Sciatic nerve (tissue), 2 donors: ENCODE data around the gene STX2. TPM values are rescaled to one million over a fixed set of nuclear protein-coding genes. Genes with fewer than 3 reads are reported as not detected.

ENCODE experiments used
- ATAC-seq: fragments of 200-7000 bp; cut with Tn5 transposase; one replicate; pipeline ENCODE4 v1.9.1; 2020; ENCODE audit warnings: mild to moderate bottlenecking, moderate library complexity
- DNase-seq: peaks from one replicate; pipeline ENCODE4 v3.0.0-alpha.2; 2020; ENCODE audit warnings: low spot score
- intact Hi-C: fragments of 100-400 bp; cut with DNase I; formaldehyde crosslinking; loops from one replicate; pipeline ENCODE4 v1.14.2; 2022
- total RNA-seq: library from RNA; stranded (reverse); fragmentation: NEBNext Ultra II Directional; extraction: Animal tissue kit (Norgen Biotek cat#: 25700); gene quantifications from one replicate; pipeline ENCODE4 v1.2.1, GENCODE V29; 2021
- donor health status: DM: no; HTN: no; CAD: no.
- donor health status: DM: no; HTN: no; CAD: no.

STX2 gene
- total RNA-seq, 1 donor from 2014 or later = 35.0 TPM

DNA sequence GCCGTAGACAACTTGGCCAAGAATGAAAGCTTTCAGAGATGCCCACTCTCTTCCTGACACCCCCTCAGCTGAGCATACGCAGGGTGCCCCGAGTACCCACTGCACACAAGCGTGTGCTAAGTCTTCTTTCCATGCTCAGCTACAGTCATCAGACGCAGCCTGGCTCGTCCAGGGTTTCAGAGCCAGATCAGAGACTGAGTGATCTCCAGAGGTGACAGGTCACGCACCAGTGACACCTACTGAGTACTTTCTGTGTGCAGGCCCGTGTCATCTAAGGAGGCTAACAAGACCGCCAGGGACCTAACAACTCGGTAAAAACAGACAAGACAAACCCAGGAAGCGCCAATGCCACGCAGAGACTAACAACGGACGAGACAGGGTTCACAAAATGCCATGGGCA lies 25.1 kb downstream of the STX2 start:
- no peak for DNase-seq
- ATAC-seq = no peak
- intact Hi-C loops = no loop called here

DNA sequence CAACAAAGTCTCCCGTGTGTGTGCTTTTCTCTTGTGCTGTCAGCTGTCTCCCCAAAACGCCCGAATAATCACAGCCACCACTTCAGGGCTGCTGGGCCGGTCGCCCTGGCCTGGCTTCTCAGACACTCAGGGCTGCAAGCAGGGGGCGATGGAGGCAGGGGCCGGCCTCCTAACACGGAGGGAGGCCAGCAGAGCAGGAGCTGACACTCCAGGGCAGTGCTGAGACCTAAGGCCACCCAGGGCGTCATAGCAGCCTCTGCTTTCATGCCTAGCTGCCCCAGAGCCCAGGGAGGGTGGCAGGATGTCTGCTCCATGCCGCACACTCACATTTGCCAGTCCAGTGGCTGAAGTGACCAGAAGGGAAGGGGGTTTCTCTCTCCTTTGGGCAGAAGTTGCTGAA lies 25.6 kb downstream of the STX2 start:
- ATAC-seq (no peak), DNase-seq (no peak)
- intact Hi-C loops = no loop called here

DNA sequence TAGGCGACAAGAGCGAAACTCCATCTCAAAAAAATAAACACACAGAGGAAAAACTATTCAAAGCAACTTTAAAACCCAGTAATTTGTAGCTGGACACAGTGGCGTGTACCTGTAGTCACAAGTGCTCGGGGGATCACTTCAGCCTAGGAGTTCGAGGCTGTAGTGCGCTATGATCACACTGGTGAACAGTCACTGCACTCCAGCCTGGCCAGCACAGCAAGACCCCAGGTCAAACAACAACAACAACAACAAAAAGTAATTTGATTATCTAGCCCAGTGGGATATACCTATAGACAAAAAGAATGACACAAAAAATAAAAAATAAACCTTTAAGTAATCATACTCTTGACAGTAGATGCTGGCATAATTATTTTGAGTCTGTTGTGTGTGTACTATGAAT lies 29.3 kb downstream of the STX2 start:
- intact Hi-C loops = no loop called here
- no peak for DNase-seq
- ATAC-seq = no peak

DNA sequence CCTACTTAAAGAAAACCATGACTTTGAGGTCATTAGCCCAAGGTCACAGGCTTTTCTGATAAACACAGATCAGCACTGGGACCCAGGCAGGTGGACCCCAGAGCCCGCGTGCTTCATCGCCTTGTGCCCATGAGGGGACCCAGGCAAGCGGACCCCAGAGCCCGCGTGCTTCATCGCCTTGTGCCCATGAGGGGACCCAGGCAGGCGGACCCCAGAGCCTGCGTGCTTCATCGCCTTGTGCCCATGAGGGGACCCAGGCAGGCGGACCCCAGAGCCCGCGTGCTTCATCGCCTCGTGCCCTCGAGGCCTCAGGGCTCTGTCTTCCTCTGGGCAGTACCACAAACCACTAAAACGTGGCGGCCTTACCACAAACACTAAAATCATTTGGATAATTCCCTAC lies 31.7 kb downstream of the STX2 start:
- no peak for ATAC-seq
- intact Hi-C loops = no loop called here

GRCh38 chr12:130806574-130806973 lies 32.5 kb downstream of the STX2 start:
- no peak for ATAC-seq
- DNase-seq = no peak
- intact Hi-C loops = no loop called here

More for the DNA sequence above, 31.7 kb downstream of the STX2 start:
- no peak for DNase-seq

- no peak for ATAC-seq
- no peak for DNase-seq
- intact Hi-C loops = no loop called here
These were observed 33.4 kb downstream of the STX2 start for GRCh38 chr12:130805635-130806034.

DNA sequence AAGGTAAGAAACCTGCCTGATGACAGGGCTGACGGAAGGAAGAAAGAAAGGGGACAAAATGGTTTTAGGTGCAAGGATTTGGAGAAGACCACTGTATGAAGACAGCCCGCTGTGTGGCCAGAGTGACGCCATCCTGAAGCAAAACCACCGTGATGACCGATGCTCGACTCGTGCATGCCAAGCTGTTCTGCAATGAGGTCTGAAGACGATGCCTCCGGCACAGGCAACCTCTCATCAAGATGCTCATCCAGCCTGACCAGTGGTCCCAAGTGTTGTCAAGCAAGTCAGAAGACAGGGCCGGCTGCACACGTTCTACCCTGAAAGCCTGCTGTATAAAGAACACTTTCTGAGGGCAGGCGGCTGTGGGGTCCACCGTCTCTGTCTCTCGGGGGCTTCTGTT lies 34.8 kb downstream of the STX2 start:
- intact Hi-C loops = no loop called here
- no peak for ATAC-seq
- DNase-seq = no peak

GRCh38 chr12:130803702-130804101 lies 35.3 kb downstream of the STX2 start:
- ATAC-seq (no peak), DNase-seq (no peak)
- intact Hi-C loops = no loop called here

- DNase-seq (no peak), ATAC-seq (no peak)
- intact Hi-C loops = no loop called here
These were observed 38.7 kb downstream of the STX2 start for GRCh38 chr12:130800312-130800711.

GRCh38 chr12:130799051-130799450 lies 40.0 kb downstream of the STX2 start:
- DNase-seq (no peak), ATAC-seq (no peak)
- intact Hi-C loops = no loop called here

DNA sequence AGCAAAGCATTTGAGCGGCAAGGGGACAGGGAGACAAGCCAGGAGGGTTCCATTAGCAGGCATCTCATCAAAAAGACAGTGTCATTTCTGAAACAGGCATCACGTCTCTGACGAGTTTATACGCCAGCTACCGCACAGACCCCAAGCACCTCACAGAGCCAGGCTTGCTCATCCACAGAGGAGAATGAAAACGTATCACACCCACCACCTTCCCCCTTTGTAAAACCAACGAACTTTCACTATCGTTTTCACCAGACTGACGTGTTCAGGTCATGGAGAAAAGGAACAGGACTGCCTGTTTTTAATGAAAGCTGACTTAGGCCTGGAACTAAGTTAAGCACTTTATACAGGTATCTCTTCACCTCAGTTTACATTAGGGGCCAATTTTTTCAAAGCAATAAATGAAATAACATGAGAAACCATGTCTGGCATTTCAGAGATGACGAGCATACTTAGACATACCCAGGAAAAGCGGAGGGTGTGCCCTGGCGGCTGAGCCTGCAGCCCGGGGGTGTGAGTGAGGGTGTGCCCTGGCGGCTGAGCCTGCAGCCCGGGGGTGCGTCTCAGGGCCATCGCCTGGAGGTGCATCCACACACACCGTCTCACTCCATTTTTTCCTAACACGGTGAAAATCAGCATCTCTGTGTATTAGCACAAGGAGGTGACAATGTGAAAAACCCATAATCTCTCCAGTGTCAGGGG lies 41.9 kb downstream of the STX2 start:
- ATAC-seq = no peak
- intact Hi-C loops = no loop called here

DNA sequence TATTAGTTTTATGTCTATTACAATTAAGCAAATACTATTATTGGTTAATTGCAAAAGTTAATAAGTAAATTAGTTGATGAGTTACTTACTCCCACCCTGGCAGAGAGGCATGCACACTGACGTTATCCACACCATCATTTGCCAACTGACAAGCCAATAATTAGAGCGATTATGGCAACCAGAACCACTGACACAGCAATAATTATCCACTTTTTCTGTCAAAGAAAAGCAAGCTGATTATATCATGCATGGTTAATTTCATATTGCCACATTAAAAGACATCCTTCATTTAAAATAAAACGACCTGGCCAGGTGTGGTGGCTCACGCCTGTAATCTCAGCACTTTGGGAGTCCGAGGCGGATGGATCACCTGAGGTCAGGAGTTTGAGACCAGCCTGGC lies 43.1 kb downstream of the STX2 start:
- ATAC-seq = no peak
- DNase-seq = no peak
- intact Hi-C loops = no loop called here

More for the DNA sequence above, 41.9 kb downstream of the STX2 start:
- no peak for DNase-seq

DNA sequence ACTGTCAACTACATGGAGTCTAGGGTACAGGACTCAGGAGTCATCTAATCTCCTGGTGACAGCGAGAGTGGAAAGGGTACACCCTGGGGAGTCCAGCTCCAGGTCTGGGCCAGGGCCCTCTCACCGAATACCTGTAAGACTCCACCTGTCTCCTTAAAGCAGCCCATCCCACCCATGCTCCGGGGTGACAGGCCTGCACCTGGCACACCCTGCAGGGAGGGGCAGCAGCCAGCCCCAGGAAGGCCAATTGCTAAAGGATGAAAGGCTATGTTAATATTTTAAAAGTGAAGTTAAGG lies 45.5 kb downstream of the STX2 start:
- DNase-seq = no peak
- intact Hi-C loops = no loop called here
- no peak for ATAC-seq

DNA sequence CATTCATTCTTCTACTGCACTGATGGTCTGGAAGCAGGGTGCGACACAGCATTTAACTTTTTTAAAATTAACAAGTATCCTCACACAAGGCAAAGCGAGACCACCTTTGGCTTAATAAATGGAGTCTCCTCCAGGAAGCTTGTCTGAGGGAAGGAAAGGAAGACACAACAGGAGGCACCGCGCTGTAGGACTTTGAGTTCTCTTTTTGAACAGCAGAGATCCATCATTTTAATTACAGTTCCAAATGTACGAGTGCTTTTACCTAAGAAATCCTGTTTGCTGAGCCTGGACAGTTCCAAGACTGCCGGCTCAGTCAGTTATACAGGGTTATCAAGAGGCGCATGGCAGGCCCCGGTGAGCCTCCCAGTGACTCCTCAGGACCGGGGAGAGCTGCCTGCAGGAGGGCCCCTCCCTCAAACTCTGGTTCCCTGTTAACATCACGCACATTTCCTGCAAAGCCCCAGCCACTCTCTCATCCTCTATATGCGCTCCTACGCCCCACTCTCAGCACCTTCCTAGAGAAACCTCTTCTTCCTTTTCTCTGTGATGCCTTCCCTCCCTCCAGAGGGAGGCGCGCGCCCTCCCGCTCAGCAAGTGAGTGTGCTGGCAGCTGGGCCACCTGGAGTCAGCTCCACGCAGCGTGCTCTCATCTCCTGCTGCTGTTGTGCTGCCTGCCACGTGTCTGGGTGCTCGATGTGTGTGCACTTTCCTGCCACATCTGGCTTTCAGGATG lies 46.1 kb downstream of the STX2 start:
- ATAC-seq (no peak), DNase-seq (no peak)
- intact Hi-C loops = no loop called here

DNA sequence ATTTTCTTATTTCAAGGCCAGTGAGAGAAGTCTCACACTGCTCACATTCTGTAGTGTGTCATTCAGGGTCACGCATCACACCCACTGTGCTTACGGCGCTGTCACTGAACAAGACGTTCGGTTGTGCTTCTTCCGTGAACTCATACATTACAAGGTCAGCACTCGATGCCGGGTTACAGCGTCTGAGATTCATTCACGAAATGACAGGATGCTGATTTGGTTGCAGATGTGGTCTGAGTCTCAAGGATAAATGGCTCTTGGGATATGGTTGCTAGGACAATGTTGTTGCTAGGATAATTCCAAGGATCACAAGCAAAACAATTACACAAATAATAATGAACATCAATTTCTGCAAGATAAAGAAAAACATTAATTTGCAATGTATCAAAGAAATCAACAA lies 47.4 kb downstream of the STX2 start:
- intact Hi-C loops = no loop called here
- DNase-seq (no peak), ATAC-seq (no peak)

DNA sequence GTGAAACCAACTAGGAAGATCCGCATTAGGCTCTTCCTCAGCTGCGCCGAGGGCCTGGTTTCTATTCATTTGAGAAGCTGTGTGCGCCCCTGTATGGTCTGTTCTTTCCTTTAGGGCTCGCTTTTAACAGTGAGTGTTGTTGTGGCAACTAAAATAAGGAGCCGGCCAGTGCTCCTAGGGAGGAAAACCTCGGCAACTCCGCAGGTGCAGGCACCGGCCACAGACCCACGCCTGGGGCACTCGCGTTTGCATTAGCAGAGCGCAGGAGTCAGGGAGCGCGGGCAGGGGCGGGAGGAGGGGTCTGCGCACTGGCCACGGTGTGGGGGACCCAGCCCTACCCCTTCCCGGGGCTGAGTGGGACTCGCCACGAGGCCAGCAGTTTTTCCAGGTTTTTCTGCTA lies 50.5 kb downstream of the STX2 start:
- no peak for ATAC-seq
- intact Hi-C loops = no loop called here
- DNase-seq = no peak

- DNase-seq (no peak), ATAC-seq (peak; percentile 26)
- intact Hi-C loops = no loop called here
These were observed 51.3 kb downstream of the STX2 start for GRCh38 chr12:130787445-130788410.

GRCh38 chr12:130787041-130787440 lies 52.0 kb downstream of the STX2 start:
- no peak for ATAC-seq
- intact Hi-C loops = no loop called here

DNA sequence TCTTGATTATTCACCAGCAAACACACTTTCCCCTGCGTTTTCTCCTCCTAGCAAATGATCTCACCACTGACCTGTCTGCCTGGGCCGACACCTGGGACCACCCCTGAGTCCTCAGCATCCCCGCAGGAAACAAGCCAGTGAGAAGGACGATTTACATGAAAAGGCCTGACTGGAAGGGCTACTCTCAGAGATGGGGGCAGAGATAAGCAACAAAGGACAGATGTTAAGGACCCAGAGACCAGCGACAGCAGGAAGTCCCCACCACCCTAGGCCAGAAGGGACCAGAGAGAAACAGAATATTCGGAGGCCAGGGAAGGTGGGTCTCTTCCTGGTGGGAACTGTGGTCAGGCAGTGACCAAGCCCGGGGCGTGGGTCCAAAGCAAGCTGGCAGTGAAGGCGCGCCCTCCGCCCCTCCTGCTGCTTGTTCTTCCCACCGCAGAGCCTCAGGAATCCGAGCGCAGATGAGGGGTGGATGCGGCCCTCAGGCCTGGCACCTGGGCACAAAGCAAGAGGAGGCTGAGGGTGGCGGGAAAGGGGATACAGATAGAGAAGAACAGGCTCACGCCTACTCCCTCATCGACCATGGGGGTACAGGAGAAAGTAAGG lies 55.8 kb downstream of the STX2 start:
- intact Hi-C loops = no loop called here
- DNase-seq = no peak
- ATAC-seq = no peak

More at GRCh38 chr12:130787041-130787440, 52.0 kb downstream of the STX2 start:
- no peak for DNase-seq
